ENCODE results near the gene SAP30L. TPM values are rescaled to one million over a fixed set of nuclear protein-coding genes. Genes with fewer than 3 reads are reported as not detected.

The SAP30L gene
- total and polyA plus RNA-seq, 2 of the 13 experiments (the other 11 are each of a cell fraction or from before 2014, with no cell fraction given), result 27.9 to 37.2 TPM

DNA sequence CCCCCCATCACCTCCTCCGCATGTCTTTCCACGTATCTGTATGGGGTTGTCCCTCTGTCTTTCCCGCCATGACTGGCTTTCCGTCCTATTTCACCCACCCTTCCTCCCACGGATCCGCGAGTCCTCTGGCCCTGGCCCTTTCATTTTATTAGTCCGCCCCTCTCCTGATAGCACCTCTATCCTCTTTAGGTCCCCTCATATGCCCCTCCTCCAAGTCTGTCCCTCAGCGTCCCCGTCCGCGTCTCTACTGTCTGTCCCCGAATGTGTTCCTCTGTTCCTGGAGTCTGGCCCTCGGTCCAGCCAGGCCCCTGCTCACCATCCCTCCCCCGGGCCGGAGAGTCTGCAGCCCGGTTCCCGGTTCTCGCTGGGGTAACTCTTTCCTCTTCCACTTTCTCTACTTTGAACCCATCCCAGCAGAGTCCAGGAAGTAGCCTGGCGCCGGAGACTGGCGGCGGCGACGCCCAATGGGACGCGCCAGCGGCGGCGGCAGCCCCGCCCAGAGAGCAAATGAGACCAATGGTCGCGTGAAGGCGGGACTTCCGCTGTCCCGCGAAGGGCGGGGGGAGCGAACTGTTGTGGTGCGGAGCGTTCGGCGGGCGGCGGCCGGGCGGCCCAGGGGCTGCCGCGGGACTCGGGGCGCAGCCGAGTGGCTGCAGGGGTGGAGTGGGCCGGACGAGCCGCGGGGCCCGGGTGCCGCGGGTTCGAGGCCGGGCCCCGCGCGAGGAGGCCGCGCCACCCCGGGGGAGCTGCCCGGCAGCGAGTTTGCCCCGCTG, at the start of gene SAP30L (continued):
- no peak for TF ChIP-seq EHMT2 (IDR thresholded peaks at IDR 0.05; ENCODE audit: borderline replicate concordance, low read depth, low read length)
- TF ChIP-seq ESRRA (CRISPR knock-in tag; IDR thresholded peaks at IDR 0.05; ENCODE audit: low read depth), result 0 out of 2 replicates have a peak, but pooled peaks have one; percentile 31
- no peak for TF ChIP-seq CAMTA2 (CRISPR knock-in tag; IDR thresholded peaks at IDR 0.05; ENCODE audit: borderline replicate concordance)
- 0 out of 2 replicates have a peak, but pooled peaks have one; percentile 43 for TF ChIP-seq DNMT1 (CRISPR knock-in tag; IDR thresholded peaks at IDR 0.05)
- no peak; the same call in 1 of the 2 replicates for TF ChIP-seq ZNF274 (CRISPR knock-in tag; IDR thresholded peaks at IDR 0.05)
- TF ChIP-seq AGO1 (IDR thresholded peaks at IDR 0.05; ENCODE audit: low read depth, low read length, poor library complexity, severe bottlenecking), result no peak
- TF ChIP-seq SYNCRIP (IDR thresholded peaks at IDR 0.05; ENCODE audit: insufficient read depth, low read depth, low read length), result no peak
- 0 out of 2 replicates have a peak, but pooled peaks have one; percentile 72 for TF ChIP-seq ZNF790 (CRISPR knock-in tag; IDR thresholded peaks at IDR 0.05; ENCODE audit: borderline replicate concordance)
- no peak for TF ChIP-seq PHB2 (IDR thresholded peaks at IDR 0.05; ENCODE audit: partially characterized antibody)
- TF ChIP-seq KAT2B (IDR thresholded peaks at IDR 0.05; ENCODE audit: borderline replicate concordance, low read depth, low read length), result no peak
- no peak for TF ChIP-seq ZNF7 (CRISPR knock-in tag; IDR thresholded peaks at IDR 0.05)
- no peak for TF ChIP-seq PAWR (CRISPR knock-in tag; IDR thresholded peaks at IDR 0.05; ENCODE audit: borderline replicate concordance)
- no peak for TF ChIP-seq HCFC1 (IDR thresholded peaks at IDR 0.05; ENCODE audit: low read depth, low read length)
- peak; percentile 66; the same call in 1 of the 2 replicates for TF ChIP-seq ZNF558 (CRISPR knock-in tag; IDR thresholded peaks at IDR 0.05; ENCODE audit: borderline replicate concordance)
- TF ChIP-seq, protein P1, sequence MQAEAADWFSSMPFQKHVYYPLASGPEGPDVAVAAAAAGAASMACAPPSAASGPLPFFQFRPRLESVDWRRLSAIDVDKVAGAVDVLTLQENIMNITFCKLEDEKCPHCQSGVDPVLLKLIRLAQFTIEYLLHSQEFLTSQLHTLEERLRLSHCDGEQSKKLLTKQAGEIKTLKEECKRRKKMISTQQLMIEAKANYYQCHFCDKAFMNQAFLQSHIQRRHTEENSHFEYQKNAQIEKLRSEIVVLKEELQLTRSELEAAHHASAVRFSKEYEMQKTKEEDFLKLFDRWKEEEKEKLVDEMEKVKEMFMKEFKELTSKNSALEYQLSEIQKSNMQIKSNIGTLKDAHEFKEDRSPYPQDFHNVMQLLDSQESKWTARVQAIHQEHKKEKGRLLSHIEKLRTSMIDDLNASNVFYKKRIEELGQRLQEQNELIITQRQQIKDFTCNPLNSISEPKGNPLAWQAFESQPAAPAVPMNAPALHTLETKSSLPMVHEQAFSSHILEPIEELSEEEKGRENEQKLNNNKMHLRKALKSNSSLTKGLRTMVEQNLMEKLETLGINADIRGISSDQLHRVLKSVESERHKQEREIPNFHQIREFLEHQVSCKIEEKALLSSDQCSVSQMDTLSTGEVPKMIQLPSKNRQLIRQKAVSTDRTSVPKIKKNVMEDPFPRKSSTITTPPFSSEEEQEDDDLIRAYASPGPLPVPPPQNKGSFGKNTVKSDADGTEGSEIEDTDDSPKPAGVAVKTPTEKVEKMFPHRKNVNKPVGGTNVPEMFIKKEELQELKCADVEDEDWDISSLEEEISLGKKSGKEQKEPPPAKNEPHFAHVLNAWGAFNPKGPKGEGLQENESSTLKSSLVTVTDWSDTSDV (CRISPR knock-in tag; IDR thresholded peaks at IDR 0.05), result no peak
- TF ChIP-seq, protein P2, sequence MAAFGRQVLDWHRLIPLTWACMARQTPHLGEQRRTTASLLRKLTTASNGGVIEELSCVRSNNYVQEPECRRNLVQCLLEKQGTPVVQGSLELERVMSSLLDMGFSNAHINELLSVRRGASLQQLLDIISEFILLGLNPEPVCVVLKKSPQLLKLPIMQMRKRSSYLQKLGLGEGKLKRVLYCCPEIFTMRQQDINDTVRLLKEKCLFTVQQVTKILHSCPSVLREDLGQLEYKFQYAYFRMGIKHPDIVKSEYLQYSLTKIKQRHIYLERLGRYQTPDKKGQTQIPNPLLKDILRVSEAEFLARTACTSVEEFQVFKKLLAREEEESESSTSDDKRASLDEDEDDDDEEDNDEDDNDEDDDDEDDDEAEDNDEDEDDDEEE (CRISPR knock-in tag; IDR thresholded peaks at IDR 0.05), result no peak
- TF ChIP-seq, protein P3, sequence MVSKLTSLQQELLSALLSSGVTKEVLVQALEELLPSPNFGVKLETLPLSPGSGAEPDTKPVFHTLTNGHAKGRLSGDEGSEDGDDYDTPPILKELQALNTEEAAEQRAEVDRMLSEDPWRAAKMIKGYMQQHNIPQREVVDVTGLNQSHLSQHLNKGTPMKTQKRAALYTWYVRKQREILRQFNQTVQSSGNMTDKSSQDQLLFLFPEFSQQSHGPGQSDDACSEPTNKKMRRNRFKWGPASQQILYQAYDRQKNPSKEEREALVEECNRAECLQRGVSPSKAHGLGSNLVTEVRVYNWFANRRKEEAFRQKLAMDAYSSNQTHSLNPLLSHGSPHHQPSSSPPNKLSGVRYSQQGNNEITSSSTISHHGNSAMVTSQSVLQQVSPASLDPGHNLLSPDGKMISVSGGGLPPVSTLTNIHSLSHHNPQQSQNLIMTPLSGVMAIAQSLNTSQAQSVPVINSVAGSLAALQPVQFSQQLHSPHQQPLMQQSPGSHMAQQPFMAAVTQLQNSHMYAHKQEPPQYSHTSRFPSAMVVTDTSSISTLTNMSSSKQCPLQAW (CRISPR knock-in tag; IDR thresholded peaks at IDR 0.05), result peak; percentile 67; the same call in 1 of the 2 replicates
- TF ChIP-seq NFIB (CRISPR knock-in tag; IDR thresholded peaks at IDR 0.05; ENCODE audit: borderline replicate concordance), result no peak
- no peak for TF ChIP-seq ZNF101 (CRISPR knock-in tag; IDR thresholded peaks at IDR 0.05; ENCODE audit: borderline replicate concordance, low read depth)
- peak; percentile 81 for TF ChIP-seq THAP11 (CRISPR knock-in tag; IDR thresholded peaks at IDR 0.05)
- TF ChIP-seq, protein P4, sequence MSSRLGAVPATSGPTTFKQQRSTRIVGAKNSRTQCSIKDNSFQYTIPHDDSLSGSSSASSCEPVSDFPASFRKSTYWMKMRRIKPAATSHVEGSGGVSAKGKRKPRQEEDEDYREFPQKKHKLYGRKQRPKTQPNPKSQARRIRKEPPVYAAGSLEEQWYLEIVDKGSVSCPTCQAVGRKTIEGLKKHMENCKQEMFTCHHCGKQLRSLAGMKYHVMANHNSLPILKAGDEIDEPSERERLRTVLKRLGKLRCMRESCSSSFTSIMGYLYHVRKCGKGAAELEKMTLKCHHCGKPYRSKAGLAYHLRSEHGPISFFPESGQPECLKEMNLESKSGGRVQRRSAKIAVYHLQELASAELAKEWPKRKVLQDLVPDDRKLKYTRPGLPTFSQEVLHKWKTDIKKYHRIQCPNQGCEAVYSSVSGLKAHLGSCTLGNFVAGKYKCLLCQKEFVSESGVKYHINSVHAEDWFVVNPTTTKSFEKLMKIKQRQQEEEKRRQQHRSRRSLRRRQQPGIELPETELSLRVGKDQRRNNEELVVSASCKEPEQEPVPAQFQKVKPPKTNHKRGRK (CRISPR knock-in tag; IDR thresholded peaks at IDR 0.05), result no peak
- no peak for TF ChIP-seq ZBTB1 (CRISPR knock-in tag; IDR thresholded peaks at IDR 0.05; ENCODE audit: borderline replicate concordance)
